OCI-LY3 (cell line): ENCODE data around the gene PHLDB1.
"Not testable (repeated sequence)": the region's sequence is repeated elsewhere in the genome, so short reads cannot be mapped to it uniquely, and the experiment has no call there.

Experiments used
- EZH2phosphoT487 ChIP-seq: fragments of 200-600 bp; shearing (Covaris generic); IDR thresholded peaks from 2 replicates; pipeline ENCODE4 v1.6.1; 2018; ENCODE audit warnings: antibody characterized with exemption, mixed run types, low read depth
- TF ChIP-seq, protein P1 (sequence below): fragments of 200-600, 300-600 bp; sonication (generic); IDR thresholded peaks from 2 replicates; pipeline ENCODE4 v1.5.1; 2014; ENCODE audit warnings: antibody characterized with exemption, low read length, low read depth

DNA sequence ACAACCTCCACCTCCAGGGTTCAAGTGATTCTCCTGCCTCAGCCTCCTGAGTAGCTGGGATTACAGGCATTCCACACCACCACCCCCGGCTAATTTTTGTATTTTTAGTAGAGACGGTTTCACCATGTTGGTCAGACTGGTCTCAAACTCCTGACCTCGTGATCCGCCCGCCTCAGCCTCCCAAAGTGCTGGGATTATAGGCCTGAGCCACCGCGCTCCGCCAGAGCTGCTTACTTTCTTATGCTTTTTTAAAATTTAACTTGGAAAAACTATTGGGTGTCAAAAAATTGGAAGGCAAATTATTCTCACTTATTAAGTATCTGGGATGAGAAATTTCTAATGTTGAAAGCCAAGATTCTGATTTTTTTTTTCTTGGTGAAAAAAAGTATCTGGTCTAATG, 3.7 kb upstream of the PHLDB1 start:
- TF ChIP-seq, protein P1, sequence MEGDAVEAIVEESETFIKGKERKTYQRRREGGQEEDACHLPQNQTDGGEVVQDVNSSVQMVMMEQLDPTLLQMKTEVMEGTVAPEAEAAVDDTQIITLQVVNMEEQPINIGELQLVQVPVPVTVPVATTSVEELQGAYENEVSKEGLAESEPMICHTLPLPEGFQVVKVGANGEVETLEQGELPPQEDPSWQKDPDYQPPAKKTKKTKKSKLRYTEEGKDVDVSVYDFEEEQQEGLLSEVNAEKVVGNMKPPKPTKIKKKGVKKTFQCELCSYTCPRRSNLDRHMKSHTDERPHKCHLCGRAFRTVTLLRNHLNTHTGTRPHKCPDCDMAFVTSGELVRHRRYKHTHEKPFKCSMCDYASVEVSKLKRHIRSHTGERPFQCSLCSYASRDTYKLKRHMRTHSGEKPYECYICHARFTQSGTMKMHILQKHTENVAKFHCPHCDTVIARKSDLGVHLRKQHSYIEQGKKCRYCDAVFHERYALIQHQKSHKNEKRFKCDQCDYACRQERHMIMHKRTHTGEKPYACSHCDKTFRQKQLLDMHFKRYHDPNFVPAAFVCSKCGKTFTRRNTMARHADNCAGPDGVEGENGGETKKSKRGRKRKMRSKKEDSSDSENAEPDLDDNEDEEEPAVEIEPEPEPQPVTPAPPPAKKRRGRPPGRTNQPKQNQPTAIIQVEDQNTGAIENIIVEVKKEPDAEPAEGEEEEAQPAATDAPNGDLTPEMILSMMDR = not testable (repeated sequence)
- not testable (repeated sequence) for TF ChIP-seq EZH2phosphoT487
